Thymus (tissue), 11 donors: ENCODE data around the gene ACAP3. TPM values are rescaled to one million over a fixed set of nuclear protein-coding genes. Genes with fewer than 3 reads are reported as not detected.

ENCODE experiments used
- DNase-seq, 9 donors: peaks; one replicate each; pipeline ENCODE4 v3.0.0-alpha.2; 2013; ENCODE audit warnings: low spot score in 9 of 9, low read depth in 6 of 9, missing footprints in 1 of 9
- H3K27ac ChIP-seq, 2 donors: one replicate each; pipeline ENCODE4 v1.5.1; 2013; ENCODE audit warnings: control low read depth in 1 of 2, low read depth in 1 of 2, low read length in 1 of 2, mild to moderate bottlenecking in 1 of 2, moderate library complexity in 1 of 2
- H3K27me3 ChIP-seq, 2 donors: one replicate each; pipeline ENCODE4 v1.5.1; 2013; ENCODE audit warnings: low read length in 1 of 2; ENCODE audit not compliant: control insufficient read depth in 2 of 2, insufficient read depth in 1 of 2
- H3K36me3 ChIP-seq, 2 donors: one replicate each; pipeline ENCODE4 v1.5.1; 2013; ENCODE audit warnings: low read length in 1 of 2, mild to moderate bottlenecking in 1 of 2, moderate library complexity in 1 of 2; ENCODE audit not compliant: control insufficient read depth in 2 of 2, insufficient read depth in 2 of 2
- H3K4me1 ChIP-seq, 2 donors: one replicate each; pipeline ENCODE4 v1.5.1; 2013; ENCODE audit warnings: low read length in 2 of 2; ENCODE audit not compliant: control insufficient read depth in 2 of 2, insufficient read depth in 2 of 2
- H3K4me3 ChIP-seq, 2 donors: one replicate each; pipeline ENCODE4 v1.5.1; 2013; ENCODE audit warnings: low read length in 2 of 2, control low read depth in 1 of 2, mild to moderate bottlenecking in 1 of 2
- H3K9me3 ChIP-seq, 2 donors: one replicate each; pipeline ENCODE4 v1.5.1; 2013; ENCODE audit warnings: low read length in 1 of 2, mild to moderate bottlenecking in 1 of 2; ENCODE audit not compliant: control insufficient read depth in 2 of 2, insufficient read depth in 1 of 2
- WGBS: extraction: QIAGEN DNeasy Blood & Tissue Kit; methylation state at CpG from one replicate; pipeline ENCODE4 v1.1.7; 2013; 5-methylcytosine and 5-hydroxymethylcytosine counted together
- polyA plus RNA-seq: library from polyadenylated mRNA; stranded (reverse); fragments of 200-250 nt; gene quantifications from one replicate; pipeline ENCODE4 v1.2.3, GENCODE V29; 2013
- total RNA-seq: library from RNA; stranded (reverse); fragments of 120-200 nt; gene quantifications from one replicate; pipeline ENCODE4 v1.2.4, GENCODE V29; 2013
- donor health status: healthy.

Gene ACAP3
- total and polyA plus RNA-seq, 2 donors: 15.5 to 58.8 TPM

GRCh38 chr1:1345860-1346500, 38.2 kb upstream of the ACAP3 start:
- Histone ChIP-seq H3K4me3 (no peak overlapping the region), H3K4me1 (peaks cover 0 to 8% of the 10 kb centered on the region in 2 donors), H3K27ac (no peak overlapping the region), H3K36me3 (peaks cover 0 to 7% of the 10 kb centered on the region in 2 donors), H3K27me3 (peaks cover 0 to 12% of the 10 kb centered on the region in 2 donors), H3K9me3 (peaks cover 0 to 1% of the 10 kb centered on the region in 2 donors)
- WGBS: 98% methylated on average over 12 of the region's 12 CpGs
- DNase-seq: no peak

- H3K4me1 ChIP-seq: peaks cover 0 to 8% of the 10 kb centered on the region in 2 donors
- H3K4me3 ChIP-seq: no peak overlapping the region
- DNase-seq: no peak
- H3K36me3 ChIP-seq: peaks cover under 1 to 12% of the 10 kb centered on the region in 2 donors
- H3K27ac ChIP-seq: no peak overlapping the region
- H3K9me3 ChIP-seq: peaks cover 0 to 7% of the 10 kb centered on the region in 2 donors
- peaks cover 0 to 12% of the 10 kb centered on the region in 2 donors for H3K27me3 ChIP-seq
- 96% methylated on average over 16 of the region's 16 CpGs for WGBS
These were observed 37.7 kb upstream of the ACAP3 start for GRCh38 chr1:1345384-1345783.

GRCh38 chr1:1344655-1345361, 37.1 kb upstream of the ACAP3 start:
- 94% methylated on average over 15 of the region's 15 CpGs for WGBS
- H3K27ac ChIP-seq: no peak overlapping the region

GRCh38 chr1:1343811-1344421, 36.2 kb upstream of the ACAP3 start:
- Histone ChIP-seq H3K9me3 (peaks cover 0 to 8% of the 10 kb centered on the region in 2 donors), H3K36me3 (peaks cover 6 to 26% of the 10 kb centered on the region in 2 donors), H3K27me3 (peaks cover 0 to 12% of the 10 kb centered on the region in 2 donors), H3K4me1 (peaks cover 0 to 8% of the 10 kb centered on the region in 2 donors), H3K4me3 (no peak overlapping the region), H3K27ac (no peak overlapping the region)
- 95% methylated on average over 24 of the region's 24 CpGs for WGBS
- DNase-seq: no peak

More at GRCh38 chr1:1344655-1345361, 37.1 kb upstream of the ACAP3 start:
- Histone ChIP-seq H3K27me3 (peaks cover 0 to 12% of the 10 kb centered on the region in 2 donors), H3K4me1 (peaks cover 0 to 8% of the 10 kb centered on the region in 2 donors), H3K4me3 (no peak overlapping the region), H3K9me3 (peaks cover 0 to 8% of the 10 kb centered on the region in 2 donors), H3K36me3 (peaks cover 3 to 18% of the 10 kb centered on the region in 2 donors)
- no peak for DNase-seq

GRCh38 chr1:1342584-1343115, 34.9 kb upstream of the ACAP3 start:
- Histone ChIP-seq H3K9me3 (peaks cover 0 to 8% of the 10 kb centered on the region in 2 donors), H3K27ac (no peak overlapping the region), H3K4me1 (peaks cover 0 to under 1% of the 10 kb centered on the region in 2 donors), H3K27me3 (peaks cover 0 to 2% of the 10 kb centered on the region in 2 donors), H3K4me3 (no peak overlapping the region), H3K36me3 (peaks cover 11 to 39% of the 10 kb centered on the region in 2 donors)
- no peak for DNase-seq
- 96% methylated on average over 18 of the region's 18 CpGs for WGBS

GRCh38 chr1:1342061-1342562, 34.4 kb upstream of the ACAP3 start:
- DNase-seq: no peak
- 98% methylated on average over 28 of the region's 28 CpGs for WGBS

GRCh38 chr1:1341549-1342021, 33.9 kb upstream of the ACAP3 start:
- peaks cover 11 to 42% of the 10 kb centered on the region in 2 donors for H3K36me3 ChIP-seq
- H3K9me3 ChIP-seq: peaks cover 0 to 8% of the 10 kb centered on the region in 2 donors
- H3K27me3 ChIP-seq: no peaks in the 10 kb centered on the region
- H3K4me1 ChIP-seq: no peaks in the 10 kb centered on the region
- WGBS: 97% methylated on average over 17 of the region's 17 CpGs
- H3K4me3 ChIP-seq: no peak overlapping the region
- H3K27ac ChIP-seq: no peak overlapping the region
- DNase-seq: no peak

More at GRCh38 chr1:1342061-1342562, 34.4 kb upstream of the ACAP3 start:
- H3K4me3 ChIP-seq: no peak overlapping the region
- peaks cover 0 to 8% of the 10 kb centered on the region in 2 donors for H3K9me3 ChIP-seq
- no peaks in the 10 kb centered on the region for H3K4me1 ChIP-seq
- H3K27me3 ChIP-seq: no peaks in the 10 kb centered on the region
- peaks cover 11 to 42% of the 10 kb centered on the region in 2 donors for H3K36me3 ChIP-seq
- H3K27ac ChIP-seq: no peak overlapping the region

- Histone ChIP-seq H3K9me3 (peaks cover 0 to 8% of the 10 kb centered on the region in 2 donors), H3K27me3 (no peaks in the 10 kb centered on the region), H3K36me3 (peaks cover 11 to 47% of the 10 kb centered on the region in 2 donors), H3K4me3 (no peak overlapping the region), H3K4me1 (no peaks in the 10 kb centered on the region), H3K27ac (no peak overlapping the region)
- 96% methylated on average over 36 of the region's 36 CpGs for WGBS
- DNase-seq: no peak
These were observed 33.2 kb upstream of the ACAP3 start for GRCh38 chr1:1340791-1341548.
